ENCODE results near the gene MICB. TPM values are rescaled to one million over a fixed set of nuclear protein-coding genes. Genes with fewer than 3 reads are reported as not detected.

Gene MICB
- total RNA-seq, 1 donor from 2014 or later, result 17.6 TPM

DNA sequence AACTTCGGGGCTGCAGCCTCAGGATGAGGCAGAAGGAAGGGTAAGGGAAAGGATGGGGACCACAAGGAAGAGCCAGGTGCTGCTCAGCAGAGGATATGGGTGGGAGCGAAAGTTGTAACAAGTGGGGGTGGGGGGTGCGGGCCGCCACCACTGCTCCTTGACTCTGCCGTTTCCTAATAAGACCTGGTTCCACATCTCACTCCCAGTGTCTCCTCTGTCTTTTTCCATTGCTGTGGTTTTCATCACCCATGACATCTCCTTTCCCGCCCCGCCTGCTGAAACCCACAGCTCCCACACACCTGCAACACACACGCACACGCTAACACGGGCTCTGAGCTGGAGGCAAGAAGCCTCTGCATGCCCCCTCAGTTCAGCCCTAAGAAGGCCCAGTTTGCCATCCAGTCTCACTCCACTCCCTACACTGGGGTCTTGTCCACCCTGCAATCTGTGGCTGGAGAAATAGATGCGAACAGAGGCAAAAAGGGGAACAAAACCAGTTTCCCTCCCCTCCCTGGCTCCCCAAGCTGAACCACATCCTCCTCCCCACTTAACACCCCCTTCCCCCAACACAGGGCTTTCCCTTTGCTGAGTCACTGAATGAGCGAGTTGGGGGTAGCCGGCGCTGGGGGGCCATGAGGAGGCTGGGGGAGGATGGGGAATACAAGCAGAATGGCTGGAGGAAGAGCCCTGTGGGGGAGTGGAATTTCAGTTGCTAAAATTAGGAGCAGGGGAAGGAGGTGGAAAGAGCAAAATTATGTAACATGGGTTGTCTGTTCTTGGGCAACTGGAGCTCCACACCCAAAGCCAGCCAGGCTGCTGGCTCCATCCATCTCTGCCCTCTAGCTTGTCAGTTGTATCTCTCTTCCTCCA lies 60.9 kb downstream of the MICB start:
- peak overlapping the region; percentile 83 for H3K4me3 Mint-ChIP-seq
- no peaks in the 10 kb centered on the region for H3K27me3 Mint-ChIP-seq
- ChIA-PET POLR2A (interaction anchor here (0.6 to 9.2 kb wide), 17 partner anchors 8 to 304 kb away, joined by 3 to 580 read pairs (median 8); partner anchors contain the start of genes ABHD16A, ATP6V1G2, BAG6 and C6orf47), CTCF (interaction anchor here (2.1 to 25.8 kb wide), 3 partner anchors 9 to 39 kb away, joined by 20 to 773 read pairs (median 611); partner anchors contain the start of genes LST1, LTA, LTB and NCR3)
- H3K36me3 Mint-ChIP-seq (ENCODE audit: low read depth), result peaks cover 20% of the 10 kb centered on the region
- H3K4me1 Mint-ChIP-seq, result peaks cover 90% of the 10 kb centered on the region
- ATAC-seq (ENCODE audit: low read depth), result peak; percentile 43
- intact Hi-C loops (cut with micrococcal nuclease), result loop anchor here (1.0 kb wide), 2 partner anchors 12 to 21 kb away; partner anchors contain the start of gene NFKBIL1
- no peaks in the 10 kb centered on the region for H3K9me3 Mint-ChIP-seq
- TF ChIP-seq, protein P1, sequence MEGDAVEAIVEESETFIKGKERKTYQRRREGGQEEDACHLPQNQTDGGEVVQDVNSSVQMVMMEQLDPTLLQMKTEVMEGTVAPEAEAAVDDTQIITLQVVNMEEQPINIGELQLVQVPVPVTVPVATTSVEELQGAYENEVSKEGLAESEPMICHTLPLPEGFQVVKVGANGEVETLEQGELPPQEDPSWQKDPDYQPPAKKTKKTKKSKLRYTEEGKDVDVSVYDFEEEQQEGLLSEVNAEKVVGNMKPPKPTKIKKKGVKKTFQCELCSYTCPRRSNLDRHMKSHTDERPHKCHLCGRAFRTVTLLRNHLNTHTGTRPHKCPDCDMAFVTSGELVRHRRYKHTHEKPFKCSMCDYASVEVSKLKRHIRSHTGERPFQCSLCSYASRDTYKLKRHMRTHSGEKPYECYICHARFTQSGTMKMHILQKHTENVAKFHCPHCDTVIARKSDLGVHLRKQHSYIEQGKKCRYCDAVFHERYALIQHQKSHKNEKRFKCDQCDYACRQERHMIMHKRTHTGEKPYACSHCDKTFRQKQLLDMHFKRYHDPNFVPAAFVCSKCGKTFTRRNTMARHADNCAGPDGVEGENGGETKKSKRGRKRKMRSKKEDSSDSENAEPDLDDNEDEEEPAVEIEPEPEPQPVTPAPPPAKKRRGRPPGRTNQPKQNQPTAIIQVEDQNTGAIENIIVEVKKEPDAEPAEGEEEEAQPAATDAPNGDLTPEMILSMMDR (IDR thresholded peaks at IDR 0.05), result no peak
- peak; percentile 58 for DNase-seq
- H3K27ac Mint-ChIP-seq, result peak overlapping the region; percentile 94

DNA sequence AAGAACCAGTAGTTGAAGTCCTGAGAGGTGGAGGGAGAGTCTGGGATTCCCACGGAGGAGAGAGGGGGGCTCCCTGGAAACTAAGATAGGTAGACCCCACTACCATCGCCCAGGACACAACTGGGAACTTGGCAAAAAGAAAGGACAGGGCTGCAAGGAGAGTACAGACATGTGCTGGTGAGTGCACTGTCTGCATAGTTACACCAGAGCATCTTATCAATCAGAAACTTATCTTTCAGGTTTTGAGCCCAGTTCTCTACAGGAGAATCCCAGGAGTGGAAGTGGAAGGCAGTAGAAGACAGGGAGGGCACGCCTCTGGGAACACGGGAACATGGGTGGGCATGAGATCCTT lies 61.6 kb downstream of the MICB start:
- Mint-ChIP-seq H3K27me3 (no peaks in the 10 kb centered on the region), H3K36me3 (ENCODE audit: low read depth) (peaks cover 21% of the 10 kb centered on the region), H3K9me3 (no peaks in the 10 kb centered on the region), H3K27ac (peak overlapping the region; percentile 94), H3K4me1 (peaks cover 89% of the 10 kb centered on the region), H3K4me3 (peak overlapping the region; percentile 83)
- ATAC-seq (ENCODE audit: low read depth), result peak; percentile 5
- TF ChIP-seq, protein P1 (IDR thresholded peaks at IDR 0.05), result no peak
- intact Hi-C loops (cut with micrococcal nuclease), result loop anchor here (1.0 kb wide), 2 partner anchors 12 to 21 kb away; partner anchors contain the start of gene NFKBIL1
- CTCF ChIA-PET, result interaction anchor here (1.0 to 25.8 kb wide), 4 partner anchors 9 to 38 kb away, joined by 3 to 773 read pairs (median 316); partner anchors contain the start of genes LST1, LTA, LTB and NCR3
- POLR2A ChIA-PET, result interaction anchor here (0.6 to 9.2 kb wide), 18 partner anchors 9 to 1412 kb away, joined by 3 to 580 read pairs (median 8); partner anchors contain the start of genes ABHD16A, ATP6V1G2, BAG6 and C6orf47
- DNase-seq, result no peak

GRCh38 chr6:31559958-31560696 lies 62.2 kb downstream of the MICB start:
- Mint-ChIP-seq H3K27ac (peak overlapping the region; percentile 94), H3K4me1 (peaks cover 90% of the 10 kb centered on the region), H3K36me3 (ENCODE audit: low read depth) (peaks cover 26% of the 10 kb centered on the region), H3K27me3 (no peaks in the 10 kb centered on the region), H3K4me3 (peak overlapping the region; percentile 83), H3K9me3 (no peaks in the 10 kb centered on the region)
- intact Hi-C loops (cut with micrococcal nuclease), result loop anchor here (1.0 to 10.0 kb wide), 7 partner anchors 8 to 1065 kb away; partner anchors contain the start of genes LTA, NFKBIL1 and PPP1R18
- CTCF ChIA-PET, result interaction anchor here (1.0 to 25.8 kb wide), 4 partner anchors 10 to 38 kb away, joined by 3 to 773 read pairs (median 316); partner anchors contain the start of genes LST1, LTA, LTB and NCR3
- POLR2A ChIA-PET, result interaction anchor here (0.9 to 9.2 kb wide), 15 partner anchors 9 to 1412 kb away, joined by 3 to 580 read pairs (median 17); partner anchors contain the start of genes ATP6V1G2, BAG6, DDX39B and GPANK1
- TF ChIP-seq, protein P1 (IDR thresholded peaks at IDR 0.05), result no peak
- DNase-seq, result peak; percentile 52
- peak; percentile 67 for ATAC-seq (ENCODE audit: low read depth)

- Mint-ChIP-seq H3K27me3 (no peaks in the 10 kb centered on the region), H3K27ac (peak overlapping the region; percentile 94), H3K9me3 (no peaks in the 10 kb centered on the region), H3K4me3 (peak overlapping the region; percentile 83), H3K4me1 (peaks cover 95% of the 10 kb centered on the region), H3K36me3 (ENCODE audit: low read depth) (peaks cover 31% of the 10 kb centered on the region)
- ATAC-seq (ENCODE audit: low read depth) (no peak), DNase-seq (no peak)
- ChIA-PET CTCF (interaction anchor here (1.0 to 25.8 kb wide), 4 partner anchors 10 to 37 kb away, joined by 3 to 773 read pairs (median 316); partner anchors contain the start of genes LST1, LTA, LTB and NCR3), POLR2A (interaction anchor here (0.6 to 9.2 kb wide), 13 partner anchors 9 to 1467 kb away, joined by 4 to 580 read pairs (median 19); partner anchors contain the start of genes ATP6V1G2, BAG6, DDX39B and LST1)
- TF ChIP-seq, protein P1 (IDR thresholded peaks at IDR 0.05), result no peak
- intact Hi-C loops (cut with micrococcal nuclease), result loop anchor here (1.0 to 10.0 kb wide), 5 partner anchors 8 to 1064 kb away; partner anchors contain the start of genes LTA and PPP1R18
Observed at GRCh38 chr6:31560697-31561058, 62.7 kb downstream of the MICB start.

Other genes with a start within 250 kb of the MICB start
- gene HLA-C, start 226.1 kb upstream of the MICB start, total RNA-seq, result 762 and 793 TPM in 2 replicates
- gene HLA-B, start 141.0 kb upstream of the MICB start, total RNA-seq, result 3,667 and 3,668 TPM in 2 replicates
- gene MICA, start 94.5 kb upstream of the MICB start, total RNA-seq, result 8.9 and 9.0 TPM in 2 replicates
- not detected in 2 replicates for gene MCCD1, start 30.8 kb downstream of the MICB start, total RNA-seq
- 431 and 484 TPM in 2 replicates for gene DDX39B, start 43.9 kb downstream of the MICB start, total RNA-seq
- gene ATP6V1G2, start 48.5 kb downstream of the MICB start, total RNA-seq, result 1.9 and 3.2 TPM in 2 replicates
- 11.7 and 16.7 TPM in 2 replicates for gene NFKBIL1, start 49.5 kb downstream of the MICB start, total RNA-seq
- gene LTA, start 74.1 kb downstream of the MICB start, total RNA-seq, result 60.4 and 66.0 TPM in 2 replicates
- 135 and 139 TPM in 2 replicates for gene TNF, start 77.4 kb downstream of the MICB start, total RNA-seq
- gene LTB, start 84.3 kb downstream of the MICB start, total RNA-seq, result 155 and 177 TPM in 2 replicates
- gene LST1, start 88.1 kb downstream of the MICB start, total RNA-seq, result 7.8 and 8.4 TPM in 2 replicates
- gene NCR3, start 94.9 kb downstream of the MICB start, total RNA-seq, result 10.0 and 11.2 TPM in 2 replicates
- 1.4 and 2.0 TPM in 2 replicates for gene AIF1, start 117.1 kb downstream of the MICB start, total RNA-seq
- 246 and 283 TPM in 2 replicates for gene PRRC2A, start 122.6 kb downstream of the MICB start, total RNA-seq
- gene BAG6, start 154.5 kb downstream of the MICB start, total RNA-seq, result 309 and 327 TPM in 2 replicates
- gene APOM, start 157.7 kb downstream of the MICB start, total RNA-seq, result 2.2 and 2.4 TPM in 2 replicates
- gene C6orf47, start 162.6 kb downstream of the MICB start, total RNA-seq, result 29.0 and 29.3 TPM in 2 replicates
- 23.0 and 24.2 TPM in 2 replicates for gene GPANK1, start 166.9 kb downstream of the MICB start, total RNA-seq
- 190 and 191 TPM in 2 replicates for gene CSNK2B, start 167.9 kb downstream of the MICB start, total RNA-seq
- gene LY6G5B, start 171.8 kb downstream of the MICB start, total RNA-seq, result 23.2 and 33.1 TPM in 2 replicates
- 0.29 and 0.73 TPM in 2 replicates for gene LY6G5C, start 182.9 kb downstream of the MICB start, total RNA-seq
- gene ABHD16A, start 205.2 kb downstream of the MICB start, total RNA-seq, result 49.3 and 59.1 TPM in 2 replicates
- not detected in 2 replicates for gene LY6G6F, start 208.7 kb downstream of the MICB start, total RNA-seq
- not detected in 2 replicates for gene LY6G6D, start 217.2 kb downstream of the MICB start, total RNA-seq
- not detected in 2 replicates for gene LY6G6C, start 223.6 kb downstream of the MICB start, total RNA-seq
- gene MPIG6B, start 225.2 kb downstream of the MICB start, total RNA-seq, result 0.12 TPM in 1 of 2 replicates, not detected in the other
- gene DDAH2, start 231.2 kb downstream of the MICB start, total RNA-seq, result 30.7 and 32.5 TPM in 2 replicates
- gene CLIC1, start 238.4 kb downstream of the MICB start, total RNA-seq, result 374 and 397 TPM in 2 replicates
- 35.4 and 47.3 TPM in 2 replicates for gene MSH5, start 241.9 kb downstream of the MICB start, total RNA-seq

Data from activated B cell treated with CpG ODN at 0.5 μM for 24 hours (primary cell).